Ovary (tissue), 3 donors: Measurements from ENCODE around the gene SREBF1.

ENCODE experiments used
- EP300 ChIP-seq: sonication (generic); formaldehyde crosslinking; IDR thresholded peaks from one replicate; pipeline ENCODE4 v1.6.1; 2017; ENCODE audit warnings: antibody characterized with exemption
- POLR2A ChIP-seq: fragments of 450-650 bp; IDR thresholded peaks from one replicate; pipeline ENCODE4 v1.6.1; 2017; ENCODE audit warnings: antibody characterized with exemption, mild to moderate bottlenecking, moderate library complexity
- TF ChIP-seq, protein P1 (sequence below), 3 donors: fragments of 450-650 bp in 2 of 3; fragments of 200-600 bp in 1 of 3; IDR thresholded peaks; one replicate each; pipeline versions ENCODE4 v1.5.1 to v1.8.0; 2016 to 2022; ENCODE audit warnings: antibody characterized with exemption in 3 of 3, mild to moderate bottlenecking in 1 of 3
- donor health status: DM: no; HTN: no; CAD: no.

DNA sequence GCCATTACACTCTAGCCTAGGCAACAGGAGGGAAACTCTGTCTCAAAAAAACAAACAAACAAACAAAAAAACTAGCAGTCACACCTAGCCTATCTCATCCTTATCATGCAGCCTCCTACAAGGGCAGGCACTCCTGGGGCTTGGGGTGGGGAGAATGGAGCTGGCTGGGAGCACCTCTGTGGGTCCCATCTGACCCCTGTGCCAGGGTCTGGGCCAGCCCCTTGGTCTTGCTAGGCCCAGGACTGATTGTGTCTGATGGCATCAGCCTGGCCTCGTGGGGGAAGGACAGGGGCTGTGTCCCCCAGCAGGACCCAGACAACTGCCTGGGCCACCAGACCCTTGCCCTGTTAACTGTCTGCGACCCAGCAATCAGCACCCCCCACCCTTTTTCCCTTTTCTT, 49.8 kb downstream of the SREBF1 start:
- TF ChIP-seq, protein P1, sequence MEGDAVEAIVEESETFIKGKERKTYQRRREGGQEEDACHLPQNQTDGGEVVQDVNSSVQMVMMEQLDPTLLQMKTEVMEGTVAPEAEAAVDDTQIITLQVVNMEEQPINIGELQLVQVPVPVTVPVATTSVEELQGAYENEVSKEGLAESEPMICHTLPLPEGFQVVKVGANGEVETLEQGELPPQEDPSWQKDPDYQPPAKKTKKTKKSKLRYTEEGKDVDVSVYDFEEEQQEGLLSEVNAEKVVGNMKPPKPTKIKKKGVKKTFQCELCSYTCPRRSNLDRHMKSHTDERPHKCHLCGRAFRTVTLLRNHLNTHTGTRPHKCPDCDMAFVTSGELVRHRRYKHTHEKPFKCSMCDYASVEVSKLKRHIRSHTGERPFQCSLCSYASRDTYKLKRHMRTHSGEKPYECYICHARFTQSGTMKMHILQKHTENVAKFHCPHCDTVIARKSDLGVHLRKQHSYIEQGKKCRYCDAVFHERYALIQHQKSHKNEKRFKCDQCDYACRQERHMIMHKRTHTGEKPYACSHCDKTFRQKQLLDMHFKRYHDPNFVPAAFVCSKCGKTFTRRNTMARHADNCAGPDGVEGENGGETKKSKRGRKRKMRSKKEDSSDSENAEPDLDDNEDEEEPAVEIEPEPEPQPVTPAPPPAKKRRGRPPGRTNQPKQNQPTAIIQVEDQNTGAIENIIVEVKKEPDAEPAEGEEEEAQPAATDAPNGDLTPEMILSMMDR (IDR thresholded peaks at IDR 0.05): no peak
- TF ChIP-seq POLR2A (no peak), EP300 (no peak)
